ENCODE results near the gene XAB2.
A peak's percentile ranks its signal among the peaks of the same experiment; 100 is the strongest.

The XAB2 gene

GRCh38 chr19:7629347-7630054 lies at the start of gene XAB2, which contains the start of gene PET100:
Gene XAB2 (minus strand): TSS chr19:7629545. CDS start chr19:7629527, 18 bp downstream.
Gene PET100 (plus strand): TSS chr19:7629793. CDS start chr19:7629834, 41 bp downstream.
- DNase-seq = peak; percentile 74

GRCh38 chr19:7677669-7678311 lies 48.4 kb upstream of the XAB2 start:
- DNase-seq = no peak

- no peak for DNase-seq
Observed at GRCh38 chr19:7676854-7677253, 47.5 kb upstream of the XAB2 start, which contains the start of gene MCEMP1. Gene MCEMP1 (plus strand): TSS chr19:7677090. CDS start chr19:7677121, 31 bp downstream.

DNA sequence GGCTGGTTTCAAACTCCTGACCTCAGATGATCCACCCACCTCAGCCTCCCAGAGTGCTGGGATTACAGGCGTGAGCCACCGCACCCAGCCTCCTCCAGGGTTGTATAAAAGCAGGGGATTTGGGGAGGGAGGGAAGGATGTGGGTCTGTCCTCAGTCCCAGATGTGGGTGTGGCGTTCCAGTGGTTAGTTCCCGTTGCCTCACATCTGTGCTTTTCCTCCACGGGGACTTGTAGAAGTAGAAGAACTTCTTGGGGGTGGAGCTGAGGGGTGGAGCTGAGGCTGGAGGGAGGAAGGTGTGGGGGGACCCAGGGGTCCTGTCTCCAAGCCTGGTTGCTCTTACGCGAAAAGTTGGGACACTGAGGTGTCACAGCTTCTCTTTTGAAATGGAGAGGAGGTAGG lies 47.0 kb upstream of the XAB2 start:
- DNase-seq = no peak

DNA sequence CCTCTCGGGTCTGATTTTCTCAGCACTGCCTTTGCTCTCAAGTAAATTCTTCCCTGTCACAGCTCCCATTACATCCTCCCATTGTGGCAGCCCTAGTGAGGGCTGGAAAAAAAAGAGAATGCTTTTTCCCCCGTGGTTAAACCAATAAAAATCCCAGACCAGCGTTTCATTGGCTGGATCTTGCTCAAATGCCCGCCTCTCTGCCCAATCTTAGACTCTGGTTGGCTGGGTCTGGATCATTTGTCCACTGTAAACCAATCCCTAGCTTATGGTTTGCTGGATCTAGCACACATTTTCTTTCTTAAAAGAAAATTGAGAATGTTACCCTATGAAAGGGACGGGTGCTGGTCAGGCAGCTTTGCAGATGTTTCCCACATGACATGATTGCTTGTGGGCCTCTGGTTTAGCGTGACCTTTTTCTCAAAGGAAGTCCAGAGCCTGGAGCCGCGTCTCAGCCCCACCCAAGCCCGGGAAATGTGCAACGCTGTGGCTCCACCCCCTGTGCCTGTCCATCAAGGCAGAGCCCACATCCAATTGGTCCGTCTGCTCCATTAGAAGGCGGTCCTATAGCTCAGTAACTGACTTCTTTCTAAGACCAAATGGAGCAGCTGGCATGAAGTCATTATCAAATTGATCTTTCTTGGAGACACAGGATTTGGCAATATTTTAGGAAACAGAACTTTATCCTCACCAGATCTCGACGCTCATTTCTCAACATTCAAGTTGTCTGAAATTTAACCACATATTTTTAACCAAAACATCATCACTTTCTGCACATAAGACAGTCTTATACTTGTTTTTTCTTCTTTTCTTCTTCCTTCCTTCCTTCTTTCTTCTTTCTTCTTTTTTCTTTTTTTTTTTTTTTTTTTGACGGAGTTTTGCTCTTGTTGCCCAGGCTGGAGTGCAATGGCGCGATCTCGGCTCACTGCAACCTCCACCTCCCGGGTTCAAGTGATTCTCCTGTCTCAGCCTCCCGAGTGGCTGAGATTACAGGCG lies 45.0 kb upstream of the XAB2 start:
- DNase-seq = no peak

DNA sequence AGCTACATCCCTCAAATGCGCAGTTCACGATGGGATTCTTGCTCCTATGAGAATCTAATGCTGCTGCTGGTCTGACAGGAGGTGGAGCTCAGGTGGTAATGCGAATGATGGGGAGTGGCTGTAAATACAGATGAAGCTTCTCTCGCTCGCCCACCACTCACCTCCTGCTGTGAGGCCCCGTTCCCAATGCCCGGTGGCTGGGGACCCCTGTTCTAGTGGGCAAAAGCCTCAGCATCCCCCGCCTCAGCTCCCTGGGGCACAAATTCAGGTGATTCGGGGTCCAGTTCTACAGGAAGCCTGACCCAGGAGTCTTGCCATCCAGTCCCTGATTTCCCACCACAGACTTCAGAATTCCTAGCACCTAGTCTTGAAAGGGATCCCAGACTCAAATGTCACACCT lies 43.2 kb upstream of the XAB2 start:
- DNase-seq = no peak

- no peak for DNase-seq
Observed at GRCh38 chr19:7670790-7671189, 41.4 kb upstream of the XAB2 start.

GRCh38 chr19:7670150-7670783 lies 40.9 kb upstream of the XAB2 start:
- no peak for DNase-seq

GRCh38 chr19:7669641-7670040 lies 40.3 kb upstream of the XAB2 start:
- DNase-seq = no peak

DNA sequence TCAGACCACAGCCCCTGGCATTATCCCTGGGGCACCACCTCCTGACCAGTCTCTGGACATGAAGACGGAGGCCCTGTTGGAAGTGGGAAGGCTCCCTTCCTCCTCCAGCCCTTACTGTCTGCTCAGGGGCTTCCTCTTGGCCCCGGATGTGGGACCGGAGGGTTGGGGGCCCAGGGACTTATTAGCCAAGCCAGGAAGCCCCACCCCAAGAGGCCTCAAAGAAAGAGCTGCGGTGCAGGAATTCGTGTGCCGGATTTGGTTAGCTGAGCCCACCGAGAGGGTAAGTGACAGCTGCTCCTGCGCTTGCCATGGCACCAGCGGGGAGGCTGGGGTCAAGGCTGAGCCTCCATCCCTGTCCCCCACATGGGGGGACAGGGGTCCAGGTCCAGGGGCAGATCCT lies 39.5 kb upstream of the XAB2 start, which contains the start of gene RETN:
Gene RETN, plus strand, starts transcription at position 208 of the 400 bp plus-strand sequence. CDS start 278 bp downstream, outside the sequence.
- no peak for DNase-seq

DNA sequence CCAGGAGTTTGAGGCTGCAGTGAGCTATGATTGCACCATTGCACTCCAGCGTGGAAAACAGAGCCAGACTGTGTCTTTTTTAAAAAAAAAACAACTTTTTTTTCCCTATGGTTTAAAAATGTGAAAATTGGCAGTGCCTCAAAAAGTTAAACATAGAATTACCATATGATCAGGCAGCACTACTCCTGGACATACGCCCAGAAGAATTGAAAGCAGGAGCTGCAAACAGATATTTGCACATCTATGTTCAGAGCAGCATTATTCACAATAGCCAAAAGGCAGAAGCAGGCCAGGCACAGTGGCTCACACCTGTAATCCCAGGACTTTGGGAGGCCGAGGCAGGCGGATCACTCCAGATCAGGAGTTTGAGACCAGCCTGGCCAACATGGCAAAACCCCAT lies 35.7 kb upstream of the XAB2 start:
- no peak for DNase-seq

DNA sequence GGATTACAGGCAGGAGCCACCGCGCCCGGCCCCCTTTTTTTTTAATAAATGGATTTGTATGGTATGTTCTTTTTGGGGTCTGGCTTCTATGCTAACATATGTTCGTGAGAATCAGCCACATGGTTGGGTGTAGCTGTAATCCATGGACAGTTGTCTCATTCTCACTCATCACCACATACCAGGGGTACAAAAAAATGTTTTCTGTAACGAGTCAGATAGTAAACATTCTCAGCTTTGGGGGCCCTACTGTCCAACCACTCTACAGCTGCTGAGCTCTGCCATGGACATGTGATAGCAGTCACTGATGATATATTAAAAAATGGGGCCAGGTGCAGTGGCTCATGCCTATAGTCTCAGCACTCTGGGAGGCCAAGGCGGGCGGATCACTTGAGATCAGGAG lies 34.4 kb upstream of the XAB2 start:
- no peak for DNase-seq

GRCh38 chr19:7662657-7663056 lies 33.3 kb upstream of the XAB2 start:
- DNase-seq = no peak

GRCh38 chr19:7661744-7662538 lies 32.6 kb upstream of the XAB2 start:
- no peak for DNase-seq

DNA sequence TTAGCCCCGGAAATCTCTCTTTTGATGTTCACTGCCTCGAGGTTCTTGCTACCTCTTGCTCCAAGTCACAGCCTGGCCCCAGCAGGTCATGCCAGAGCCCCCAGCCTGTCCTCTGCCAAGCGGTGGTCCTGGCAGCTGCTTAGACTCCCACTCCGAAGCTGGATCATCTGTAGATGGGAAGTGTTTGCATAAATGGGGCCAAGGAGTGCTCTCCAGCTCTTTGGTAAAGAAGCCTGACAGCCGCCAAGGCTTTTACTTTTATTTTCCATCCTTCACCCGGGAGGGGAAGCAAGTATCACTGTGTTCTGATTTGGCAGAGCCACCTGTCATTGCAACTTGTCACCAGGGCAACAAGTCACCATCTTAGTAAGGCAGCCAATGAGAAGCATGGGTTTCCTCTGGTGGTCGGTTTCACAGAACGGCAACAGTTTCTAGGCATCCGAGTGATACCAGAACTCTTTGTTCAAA lies 28.9 kb upstream of the XAB2 start:
- no peak for DNase-seq

- DNase-seq = no peak
Observed at GRCh38 chr19:7657131-7657751, 27.9 kb upstream of the XAB2 start.

GRCh38 chr19:7655581-7655980 lies 26.2 kb upstream of the XAB2 start:
- no peak for DNase-seq

- no peak for DNase-seq
Observed at GRCh38 chr19:7654401-7654800, 25.1 kb upstream of the XAB2 start.

- DNase-seq = no peak
Observed at GRCh38 chr19:7652061-7652641, 22.8 kb upstream of the XAB2 start.

DNA sequence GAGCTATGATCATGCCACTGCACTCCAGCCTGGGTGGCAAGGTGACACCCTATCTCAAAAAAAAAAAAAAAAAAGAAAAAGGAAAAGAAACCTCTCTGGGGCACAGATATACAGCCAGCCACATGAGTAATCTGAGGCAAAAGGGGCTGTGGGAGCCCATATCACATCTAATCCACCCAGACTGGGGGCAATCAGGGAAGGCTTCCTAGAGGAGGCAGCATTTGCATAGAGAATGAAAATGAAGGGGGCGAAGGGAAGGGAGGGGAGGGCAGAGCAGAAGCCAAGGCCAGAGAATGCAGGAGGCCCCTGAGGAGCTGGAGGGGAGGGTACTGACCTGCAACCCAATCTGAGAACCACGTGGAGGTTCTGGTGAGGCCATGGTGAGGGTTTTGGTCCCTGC lies 20.8 kb upstream of the XAB2 start:
- no peak for DNase-seq

Data from NCI-H187 treated with DMSO at 0.1 percent for 48 hours (cell line).